ENCODE data around the gene DLGAP3.
"Not testable (repeated sequence)": the region's sequence is repeated elsewhere in the genome, so short reads cannot be mapped to it uniquely, and the experiment has no call there.

DNA sequence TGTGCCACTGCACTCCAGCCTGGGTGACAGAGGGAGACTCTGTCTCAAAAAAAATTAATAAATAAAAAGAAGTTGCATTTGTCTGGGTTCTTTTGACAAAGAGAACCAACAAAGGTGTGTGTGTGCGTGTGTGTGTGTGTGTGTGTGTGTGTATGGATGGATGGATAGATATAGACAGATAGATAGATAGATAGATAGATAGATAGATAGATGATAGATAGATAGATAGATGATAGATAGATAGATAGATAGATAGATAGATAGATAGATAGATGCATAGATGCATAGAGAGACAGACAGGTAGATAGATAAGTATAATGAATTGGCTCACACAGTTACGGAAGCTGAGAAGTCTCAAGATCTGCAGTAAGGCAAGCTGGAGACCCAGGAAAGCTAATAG lies 12.3 kb upstream of the DLGAP3 start:
- TF ChIP-seq, protein P1, sequence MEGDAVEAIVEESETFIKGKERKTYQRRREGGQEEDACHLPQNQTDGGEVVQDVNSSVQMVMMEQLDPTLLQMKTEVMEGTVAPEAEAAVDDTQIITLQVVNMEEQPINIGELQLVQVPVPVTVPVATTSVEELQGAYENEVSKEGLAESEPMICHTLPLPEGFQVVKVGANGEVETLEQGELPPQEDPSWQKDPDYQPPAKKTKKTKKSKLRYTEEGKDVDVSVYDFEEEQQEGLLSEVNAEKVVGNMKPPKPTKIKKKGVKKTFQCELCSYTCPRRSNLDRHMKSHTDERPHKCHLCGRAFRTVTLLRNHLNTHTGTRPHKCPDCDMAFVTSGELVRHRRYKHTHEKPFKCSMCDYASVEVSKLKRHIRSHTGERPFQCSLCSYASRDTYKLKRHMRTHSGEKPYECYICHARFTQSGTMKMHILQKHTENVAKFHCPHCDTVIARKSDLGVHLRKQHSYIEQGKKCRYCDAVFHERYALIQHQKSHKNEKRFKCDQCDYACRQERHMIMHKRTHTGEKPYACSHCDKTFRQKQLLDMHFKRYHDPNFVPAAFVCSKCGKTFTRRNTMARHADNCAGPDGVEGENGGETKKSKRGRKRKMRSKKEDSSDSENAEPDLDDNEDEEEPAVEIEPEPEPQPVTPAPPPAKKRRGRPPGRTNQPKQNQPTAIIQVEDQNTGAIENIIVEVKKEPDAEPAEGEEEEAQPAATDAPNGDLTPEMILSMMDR (IDR thresholded peaks at IDR 0.05) = not testable (repeated sequence)
- TF ChIP-seq POLR2A (IDR thresholded peaks at IDR 0.05) = not testable (repeated sequence)
